Peyer's patch (tissue), 4 donors: ENCODE data around the gene CACNA2D4.

Experiments
- CTCF ChIP-seq, 6 experiments: fragments of 450-650 bp in 4 of 6; fragments of 200-600 bp in 2 of 6; sonication (generic) in 1 of 6; IDR thresholded peaks; one replicate each; pipeline ENCODE4 v1.5.1; 2017 to 2019; ENCODE audit warnings: antibody characterized with exemption in 6 of 6, mild to moderate bottlenecking in 3 of 6, moderate library complexity in 1 of 6
- POLR2A ChIP-seq, 2 donors: fragments of 450-650 bp; IDR thresholded peaks; one replicate each; pipeline ENCODE4 v1.5.1; 2017; ENCODE audit warnings: antibody characterized with exemption in 2 of 2, mild to moderate bottlenecking in 2 of 2, moderate library complexity in 2 of 2

DNA sequence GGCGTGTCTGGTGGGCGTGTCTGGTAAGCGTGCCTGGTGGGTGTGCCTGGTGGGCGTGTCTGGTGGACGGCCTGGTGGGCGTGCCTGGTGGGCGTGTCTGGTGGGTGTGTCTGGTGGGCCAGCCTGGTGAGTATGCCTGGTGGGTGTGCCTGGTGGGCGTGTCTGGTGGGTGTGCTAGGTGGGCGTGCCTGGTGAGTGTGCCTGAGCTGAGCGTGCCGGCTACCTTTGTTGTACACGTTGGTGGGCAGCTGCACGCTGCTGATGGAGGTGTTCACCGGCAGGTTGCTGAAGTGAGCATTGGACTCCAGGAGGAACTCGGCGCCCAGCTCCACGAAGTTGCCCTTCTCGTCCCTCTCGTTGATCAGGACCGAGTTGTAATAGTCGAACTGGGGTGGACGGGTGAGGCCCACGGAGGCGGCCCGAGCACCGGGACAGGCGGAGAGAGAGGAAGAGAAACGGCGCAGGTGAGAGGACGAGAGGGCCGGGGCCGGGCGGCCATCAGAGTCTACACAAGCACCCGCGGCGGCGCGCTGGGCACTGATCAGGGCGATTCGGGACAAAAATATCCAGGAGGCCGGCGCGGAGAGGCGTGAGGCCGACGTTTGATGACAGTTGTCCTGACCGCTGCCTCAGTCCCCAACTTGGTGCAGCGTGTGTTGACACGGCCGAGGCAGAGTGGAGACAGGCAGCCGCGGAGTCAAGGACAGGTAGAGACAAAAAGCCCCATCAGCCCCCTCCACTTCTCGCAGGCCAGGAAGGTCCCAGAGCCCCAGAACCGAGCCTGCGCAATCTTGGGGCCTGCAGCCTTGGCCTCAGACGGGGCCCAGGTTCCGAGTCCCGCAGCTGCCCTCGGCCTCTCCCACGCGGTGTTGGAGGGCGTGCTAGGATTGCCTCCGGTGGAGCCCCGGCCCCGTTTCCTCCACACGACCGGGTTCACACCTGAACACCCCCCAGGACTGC, 10.5 kb downstream of the CACNA2D4 start:
- TF ChIP-seq CTCF (IDR thresholded peaks at IDR 0.05), result no peak
- no peak for TF ChIP-seq POLR2A (IDR thresholded peaks at IDR 0.05)
